ENCODE data around the gene TECPR1.

TECPR1 gene

GRCh38 chr7:98238076-98238475, 14.0 kb downstream of the TECPR1 start:
- TF ChIP-seq POLR2AphosphoS5 (IDR thresholded peaks at IDR 0.05; ENCODE audit: low read depth) (no peak), GABPA (IDR thresholded peaks at IDR 0.05; ENCODE audit: low read depth) (no peak), REST (IDR thresholded peaks at IDR 0.05; ENCODE audit: insufficient replicate concordance, low read depth) (no peak), CTCF (IDR thresholded peaks at IDR 0.05; ENCODE audit: insufficient read depth, low read length) (no peak), SPI1 (IDR thresholded peaks at IDR 0.05; ENCODE audit: borderline replicate concordance, low read depth) (no peak)
- H3K27me3 ChIP-seq (ENCODE audit: insufficient read depth, poor library complexity, severe bottlenecking): no peaks in the 10 kb centered on the region
- no peak for DNase-seq (ENCODE audit: low read depth in 1 of 2, low spot score in 1 of 2)
- no peak overlapping the region for H3K4me3 ChIP-seq (replicated peaks; ENCODE audit: insufficient read depth, low read length)
- no peak overlapping the region for H3K27ac ChIP-seq (replicated peaks)

- no peak for DNase-seq (ENCODE audit: low read depth in 1 of 2, low spot score in 1 of 2)
- Histone ChIP-seq H3K4me3 (replicated peaks; ENCODE audit: insufficient read depth, low read length) (no peak overlapping the region), H3K27ac (replicated peaks) (no peak overlapping the region), H3K27me3 (ENCODE audit: insufficient read depth, poor library complexity, severe bottlenecking) (no peaks in the 10 kb centered on the region)
- TF ChIP-seq POLR2AphosphoS5 (IDR thresholded peaks at IDR 0.05; ENCODE audit: low read depth) (no peak), CTCF (IDR thresholded peaks at IDR 0.05; ENCODE audit: insufficient read depth, low read length) (no peak), GABPA (IDR thresholded peaks at IDR 0.05; ENCODE audit: low read depth) (no peak), SPI1 (IDR thresholded peaks at IDR 0.05; ENCODE audit: borderline replicate concordance, low read depth) (no peak), REST (IDR thresholded peaks at IDR 0.05; ENCODE audit: insufficient replicate concordance, low read depth) (no peak)
These were observed 15.5 kb downstream of the TECPR1 start for GRCh38 chr7:98236355-98237185.

GRCh38 chr7:98235901-98236300, 16.1 kb downstream of the TECPR1 start:
- no peak for DNase-seq (ENCODE audit: low read depth in 1 of 2, low spot score in 1 of 2)
- no peaks in the 10 kb centered on the region for H3K27me3 ChIP-seq (ENCODE audit: insufficient read depth, poor library complexity, severe bottlenecking)
- no peak overlapping the region for H3K27ac ChIP-seq (replicated peaks)
- TF ChIP-seq REST (IDR thresholded peaks at IDR 0.05; ENCODE audit: insufficient replicate concordance, low read depth) (no peak), GABPA (IDR thresholded peaks at IDR 0.05; ENCODE audit: low read depth) (no peak), SPI1 (IDR thresholded peaks at IDR 0.05; ENCODE audit: borderline replicate concordance, low read depth) (no peak), POLR2AphosphoS5 (IDR thresholded peaks at IDR 0.05; ENCODE audit: low read depth) (no peak), CTCF (IDR thresholded peaks at IDR 0.05; ENCODE audit: insufficient read depth, low read length) (no peak)
- H3K4me3 ChIP-seq (replicated peaks; ENCODE audit: insufficient read depth, low read length): no peak overlapping the region
